GM06990 (cell line): ENCODE data around the gene OTUD5.

Experiments used
- DNase-seq: peaks from one replicate; pipeline ENCODE4 v3.0.0-alpha.2; 2011; ENCODE audit not compliant: insufficient read length; ENCODE audit errors: extremely low read depth
- H3K27me3 ChIP-seq: replicated peaks from 2 replicates; pipeline ENCODE4 v1.6.0; 2011; ENCODE audit warnings: low read length; ENCODE audit not compliant: control insufficient read depth, insufficient read depth
- H3K36me3 ChIP-seq: 2 replicates; pipeline ENCODE4 v1.5.1; 2011; ENCODE audit warnings: low read length; ENCODE audit not compliant: control insufficient read depth, insufficient read depth
- H3K4me3 ChIP-seq: replicated peaks from 2 replicates; pipeline ENCODE4 v1.5.1; 2011; ENCODE audit warnings: low read depth, mild to moderate bottlenecking, control low read depth, low read length
- CTCF ChIP-seq: IDR thresholded peaks from 2 replicates; pipeline ENCODE4 v1.5.1; 2011; ENCODE audit warnings: low read length, control low read depth, mild to moderate bottlenecking, inconsistent platforms; ENCODE audit not compliant: insufficient read depth, poor library complexity, severe bottlenecking

OTUD5 gene

GRCh38 chrX:48976086-48976485 is 18.7 kb upstream of the OTUD5 start:
- DNase-seq = no peak
- Histone ChIP-seq H3K36me3 (peaks cover 6% of the 10 kb centered on the region), H3K4me3 (no peak overlapping the region), H3K27me3 (no peaks in the 10 kb centered on the region)
- TF ChIP-seq CTCF = no peak

GRCh38 chrX:48975541-48975940 is 18.1 kb upstream of the OTUD5 start:
- DNase-seq = no peak
- no peak overlapping the region for H3K4me3 ChIP-seq
- no peaks in the 10 kb centered on the region for H3K27me3 ChIP-seq
- no peak for TF ChIP-seq CTCF
- H3K36me3 ChIP-seq = peaks cover 4% of the 10 kb centered on the region

DNA sequence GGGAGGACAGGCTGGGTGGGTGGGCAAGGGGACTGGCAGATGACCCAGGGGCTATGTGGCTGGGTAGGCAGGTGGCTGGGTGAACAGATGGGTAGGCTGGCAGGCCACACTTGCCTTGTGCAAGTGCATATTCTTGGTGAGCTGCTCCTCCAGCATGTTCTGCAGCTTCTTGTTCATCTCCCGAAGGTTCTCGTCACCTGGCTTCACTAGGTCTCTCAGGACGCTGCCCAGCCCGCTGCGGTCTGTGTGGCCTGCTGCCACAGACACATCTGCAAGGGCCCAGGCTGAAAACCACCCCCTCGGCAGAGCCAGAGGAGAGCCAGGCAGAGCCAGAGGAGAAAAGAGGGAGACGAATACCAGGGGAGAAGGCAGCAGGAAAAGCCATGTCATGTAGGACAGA is 17.6 kb upstream of the OTUD5 start:
- Histone ChIP-seq H3K27me3 (no peaks in the 10 kb centered on the region), H3K36me3 (peaks cover 4% of the 10 kb centered on the region), H3K4me3 (no peak overlapping the region)
- no peak for DNase-seq
- TF ChIP-seq CTCF = no peak

DNA sequence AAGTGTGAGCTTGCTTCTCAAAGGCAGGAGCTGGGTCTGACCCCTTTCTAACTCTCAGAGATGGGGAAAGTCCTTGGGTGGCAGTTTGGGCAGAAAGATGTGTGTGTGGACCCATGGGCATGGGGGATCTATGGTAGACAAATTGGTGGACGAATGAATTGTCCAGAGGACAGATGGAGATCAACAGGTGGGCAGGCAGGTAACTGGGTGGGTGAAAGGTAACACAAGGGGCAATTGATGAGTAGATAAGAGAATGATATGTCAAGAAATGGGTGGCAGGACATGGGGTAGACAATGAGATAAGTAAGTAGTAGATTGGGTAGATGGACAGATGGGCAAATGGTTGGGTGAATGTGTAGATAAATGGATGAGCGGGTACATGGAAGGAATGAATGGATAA is 17.2 kb upstream of the OTUD5 start:
- H3K36me3 ChIP-seq = peaks cover 4% of the 10 kb centered on the region
- DNase-seq = no peak
- no peak overlapping the region for H3K4me3 ChIP-seq
- no peaks in the 10 kb centered on the region for H3K27me3 ChIP-seq
- no peak for TF ChIP-seq CTCF

- peaks cover 4% of the 10 kb centered on the region for H3K36me3 ChIP-seq
- no peak for TF ChIP-seq CTCF
- no peak for DNase-seq
- no peaks in the 10 kb centered on the region for H3K27me3 ChIP-seq
- no peak overlapping the region for H3K4me3 ChIP-seq
Measured at GRCh38 chrX:48974033-48974432, 16.6 kb upstream of the OTUD5 start.
